GM23338 (cell line): ENCODE results near the gene UMODL1.

Experiments
- CREB1 ChIP-seq: fragments of 250-450 bp; sonication (Bioruptor Pico); IDR thresholded peaks from 2 replicates; pipeline ENCODE4 v1.5.0; 2020; ENCODE audit warnings: low read depth, mild to moderate bottlenecking, moderate library complexity
- CTCF ChIP-seq, 2 experiments: fragments of 200-600 bp in 1 of 2; sonication (generic) in 1 of 2; conservative IDR thresholded peaks; 2 replicates each; pipeline versions ENCODE4 v1.5.1 to v1.6.1; 2016 to 2017; ENCODE audit warnings: antibody characterized with exemption in 2 of 2, low read depth in 2 of 2, mild to moderate bottlenecking in 2 of 2, moderate library complexity in 1 of 2
- ETS1 ChIP-seq: IDR thresholded peaks from 2 replicates; pipeline ENCODE4 v1.6.1; 2016; ENCODE audit warnings: antibody characterized with exemption
- EZH2 ChIP-seq: fragments of 200-600 bp; sonication (generic); IDR thresholded peaks from one replicate; pipeline ENCODE4 v1.8.0; 2017; ENCODE audit warnings: antibody characterized with exemption, mild to moderate bottlenecking, low read depth; ENCODE audit not compliant: unreplicated experiment
- EZH2phosphoT487 ChIP-seq: fragments of 200-600 bp; sonication (generic); IDR thresholded peaks from one replicate; pipeline ENCODE4 v1.8.1; 2018; ENCODE audit warnings: antibody characterized with exemption; ENCODE audit not compliant: unreplicated experiment
- JUNB ChIP-seq: IDR thresholded peaks from one replicate; pipeline ENCODE4 v1.6.1; 2016; ENCODE audit warnings: antibody characterized with exemption; ENCODE audit not compliant: unreplicated experiment
- NANOG ChIP-seq: IDR thresholded peaks from 2 replicates; pipeline ENCODE4 v1.6.1; 2016; ENCODE audit warnings: antibody characterized with exemption, borderline replicate concordance
- POLR2AphosphoS5 ChIP-seq: IDR thresholded peaks from 2 replicates; pipeline ENCODE4 v1.6.1; 2016; ENCODE audit warnings: antibody characterized with exemption, low read depth
- REST ChIP-seq: IDR thresholded peaks from one replicate; pipeline ENCODE4 v1.6.1; 2018; ENCODE audit warnings: antibody characterized with exemption; ENCODE audit not compliant: unreplicated experiment
- STAT1 ChIP-seq: IDR thresholded peaks from one replicate; pipeline ENCODE4 v1.6.1; 2016; ENCODE audit warnings: antibody characterized with exemption; ENCODE audit not compliant: unreplicated experiment
- ZNF114 ChIP-seq: fragments of 250-450 bp; sonication (Bioruptor Pico); IDR thresholded peaks from 2 replicates; pipeline ENCODE4 v1.5.0; 2020; ENCODE audit warnings: mild to moderate bottlenecking, moderate library complexity
- ZNF331 ChIP-seq: fragments of 250-450 bp; sonication (Bioruptor Pico); IDR thresholded peaks from 2 replicates; pipeline ENCODE4 v1.5.0; 2020; ENCODE audit warnings: low read depth, mild to moderate bottlenecking, moderate library complexity
- ZNF462 ChIP-seq: fragments of 250-450 bp; sonication (Bioruptor Pico); IDR thresholded peaks from 2 replicates; pipeline ENCODE4 v1.5.0; 2020; ENCODE audit warnings: mild to moderate bottlenecking, moderate library complexity

GRCh38 chr21:42179316-42179715, 108.2 kb downstream of the UMODL1 start:
- TF ChIP-seq CREB1 (CRISPR knock-in tag) (no peak), CTCF (conservative IDR thresholded peaks at IDR 0.05; ENCODE audit: low read depth in 2 of 2) (no peak), STAT1 (no peak), EZH2phosphoT487 (no peak), POLR2AphosphoS5 (no peak), ETS1 (no peak), EZH2 (no peak), ZNF114 (no peak), JUNB (no peak), ZNF331 (no peak), NANOG (no peak), REST (no peak), ZNF462 (CRISPR knock-in tag) (no peak)
